ENCODE results near the gene DHRS3. TPM values are rescaled to one million over a fixed set of nuclear protein-coding genes. Genes with fewer than 3 reads are reported as not detected.
A peak's percentile ranks its signal among the peaks of the same experiment; 100 is the strongest.

DHRS3 gene
- total and polyA plus RNA-seq, 2 of the 13 experiments (the other 11 are each of a cell fraction or from before 2014, with no cell fraction given) = 48.5 to 90.5 TPM

GRCh38 chr1:12528021-12528852 lies 89.8 kb downstream of the DHRS3 start (continued):
- TF ChIP-seq, protein P1, sequence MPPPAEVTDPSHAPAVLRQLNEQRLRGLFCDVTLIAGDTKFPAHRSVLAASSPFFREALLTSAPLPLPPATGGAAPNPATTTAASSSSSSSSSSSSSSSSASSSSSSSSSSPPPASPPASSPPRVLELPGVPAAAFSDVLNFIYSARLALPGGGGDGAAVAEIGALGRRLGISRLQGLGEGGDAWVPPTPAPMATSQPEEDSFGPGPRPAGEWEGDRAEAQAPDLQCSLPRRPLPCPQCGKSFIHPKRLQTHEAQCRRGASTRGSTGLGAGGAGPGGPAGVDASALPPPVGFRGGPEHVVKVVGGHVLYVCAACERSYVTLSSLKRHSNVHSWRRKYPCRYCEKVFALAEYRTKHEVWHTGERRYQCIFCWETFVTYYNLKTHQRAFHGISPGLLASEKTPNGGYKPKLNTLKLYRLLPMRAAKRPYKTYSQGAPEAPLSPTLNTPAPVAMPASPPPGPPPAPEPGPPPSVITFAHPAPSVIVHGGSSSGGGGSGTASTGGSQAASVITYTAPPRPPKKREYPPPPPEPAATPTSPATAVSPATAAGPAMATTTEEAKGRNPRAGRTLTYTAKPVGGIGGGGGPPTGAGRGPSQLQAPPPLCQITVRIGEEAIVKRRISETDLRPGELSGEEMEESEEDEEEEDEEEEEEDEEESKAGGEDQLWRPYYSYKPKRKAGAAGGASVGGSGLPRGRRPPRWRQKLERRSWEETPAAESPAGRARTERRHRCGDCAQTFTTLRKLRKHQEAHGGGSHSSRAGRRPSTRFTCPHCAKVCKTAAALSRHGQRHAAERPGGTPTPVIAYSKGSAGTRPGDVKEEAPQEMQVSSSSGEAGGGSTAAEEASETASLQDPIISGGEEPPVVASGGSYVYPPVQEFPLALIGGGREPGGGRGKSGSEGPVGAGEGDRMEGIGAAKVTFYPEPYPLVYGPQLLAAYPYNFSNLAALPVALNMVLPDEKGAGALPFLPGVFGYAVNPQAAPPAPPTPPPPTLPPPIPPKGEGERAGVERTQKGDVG (CRISPR knock-in tag; IDR thresholded peaks at IDR 0.05; ENCODE audit: borderline replicate concordance) = peak; percentile 87; the same call in 1 of the 2 replicates
- TF ChIP-seq, protein P2, sequence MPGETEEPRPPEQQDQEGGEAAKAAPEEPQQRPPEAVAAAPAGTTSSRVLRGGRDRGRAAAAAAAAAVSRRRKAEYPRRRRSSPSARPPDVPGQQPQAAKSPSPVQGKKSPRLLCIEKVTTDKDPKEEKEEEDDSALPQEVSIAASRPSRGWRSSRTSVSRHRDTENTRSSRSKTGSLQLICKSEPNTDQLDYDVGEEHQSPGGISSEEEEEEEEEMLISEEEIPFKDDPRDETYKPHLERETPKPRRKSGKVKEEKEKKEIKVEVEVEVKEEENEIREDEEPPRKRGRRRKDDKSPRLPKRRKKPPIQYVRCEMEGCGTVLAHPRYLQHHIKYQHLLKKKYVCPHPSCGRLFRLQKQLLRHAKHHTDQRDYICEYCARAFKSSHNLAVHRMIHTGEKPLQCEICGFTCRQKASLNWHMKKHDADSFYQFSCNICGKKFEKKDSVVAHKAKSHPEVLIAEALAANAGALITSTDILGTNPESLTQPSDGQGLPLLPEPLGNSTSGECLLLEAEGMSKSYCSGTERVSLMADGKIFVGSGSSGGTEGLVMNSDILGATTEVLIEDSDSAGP (CRISPR knock-in tag; IDR thresholded peaks at IDR 0.05; ENCODE audit: borderline replicate concordance) = peak; percentile 85
- TF ChIP-seq, protein P3, sequence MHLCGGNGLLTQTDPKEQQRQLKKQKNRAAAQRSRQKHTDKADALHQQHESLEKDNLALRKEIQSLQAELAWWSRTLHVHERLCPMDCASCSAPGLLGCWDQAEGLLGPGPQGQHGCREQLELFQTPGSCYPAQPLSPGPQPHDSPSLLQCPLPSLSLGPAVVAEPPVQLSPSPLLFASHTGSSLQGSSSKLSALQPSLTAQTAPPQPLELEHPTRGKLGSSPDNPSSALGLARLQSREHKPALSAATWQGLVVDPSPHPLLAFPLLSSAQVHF (CRISPR knock-in tag; IDR thresholded peaks at IDR 0.05) = no peak
- no peak for TF ChIP-seq NAIF1 (CRISPR knock-in tag; IDR thresholded peaks at IDR 0.05; ENCODE audit: borderline replicate concordance)
- TF ChIP-seq ASH2L (IDR thresholded peaks at IDR 0.05; ENCODE audit: insufficient read length, low read depth, low read length) = peak; percentile 67
- peak; percentile 81; the same call in 1 of the 2 replicates for TF ChIP-seq ZNF607 (CRISPR knock-in tag; IDR thresholded peaks at IDR 0.05; ENCODE audit: borderline replicate concordance)
- TF ChIP-seq KAT8 (CRISPR knock-in tag; IDR thresholded peaks at IDR 0.05) = peak; percentile 89
- no peak for TF ChIP-seq NR1H2 (CRISPR knock-in tag; IDR thresholded peaks at IDR 0.05; ENCODE audit: borderline replicate concordance, low read depth)
- no peak for TF ChIP-seq HMGA1 (CRISPR knock-in tag; conservative IDR thresholded peaks at IDR 0.05)
- peak; percentile 94 for TF ChIP-seq FOXO1 (CRISPR knock-in tag; IDR thresholded peaks at IDR 0.05)
- TF ChIP-seq, protein P4, sequence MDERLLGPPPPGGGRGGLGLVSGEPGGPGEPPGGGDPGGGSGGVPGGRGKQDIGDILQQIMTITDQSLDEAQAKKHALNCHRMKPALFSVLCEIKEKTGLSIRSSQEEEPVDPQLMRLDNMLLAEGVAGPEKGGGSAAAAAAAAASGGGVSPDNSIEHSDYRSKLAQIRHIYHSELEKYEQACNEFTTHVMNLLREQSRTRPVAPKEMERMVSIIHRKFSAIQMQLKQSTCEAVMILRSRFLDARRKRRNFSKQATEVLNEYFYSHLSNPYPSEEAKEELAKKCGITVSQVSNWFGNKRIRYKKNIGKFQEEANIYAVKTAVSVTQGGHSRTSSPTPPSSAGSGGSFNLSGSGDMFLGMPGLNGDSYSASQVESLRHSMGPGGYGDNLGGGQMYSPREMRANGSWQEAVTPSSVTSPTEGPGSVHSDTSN (CRISPR knock-in tag; IDR thresholded peaks at IDR 0.05) = no peak
- peak; percentile 96 to 98 for TF ChIP-seq EP300 (IDR thresholded peaks at IDR 0.05; ENCODE audit: low read depth in 2 of 2, low read length in 2 of 2)
- TF ChIP-seq EP300 (CRISPR knock-in tag; IDR thresholded peaks at IDR 0.05; ENCODE audit: borderline replicate concordance) = peak; percentile 95
- TF ChIP-seq CSRNP2 (CRISPR knock-in tag; conservative IDR thresholded peaks at IDR 0.05; ENCODE audit: low read depth) = no peak
- TF ChIP-seq SATB2 (CRISPR knock-in tag; IDR thresholded peaks at IDR 0.05) = peak; percentile 68; the same call in 1 of the 2 replicates
- no peak for TF ChIP-seq MAF1 (CRISPR knock-in tag; IDR thresholded peaks at IDR 0.05; ENCODE audit: borderline replicate concordance)
- no peak for TF ChIP-seq ZSCAN22 (CRISPR knock-in tag; IDR thresholded peaks at IDR 0.05)
- TF ChIP-seq CBX1 (IDR thresholded peaks at IDR 0.05; ENCODE audit: low read depth) = no peak
- TF ChIP-seq ATF7 (IDR thresholded peaks at IDR 0.05) = peak; percentile 33; the same call in 1 of the 2 replicates
- TF ChIP-seq ATF7 (CRISPR knock-in tag; IDR thresholded peaks at IDR 0.05) = peak; percentile 72
